Natural killer cell (primary cell): ENCODE results near the gene PITX2. TPM values are rescaled to one million over a fixed set of nuclear protein-coding genes. Genes with fewer than 3 reads are reported as not detected.

ENCODE experiments used
- ATAC-seq, 3 donors: fragments of 150-1000 bp in 2 of 3; fragments of 200-7000 bp in 1 of 3; cut with Tn5 transposase; 1 replicate in 1 of 3; 2 replicates in 2 of 3; pipeline ENCODE4 v1.10.0; 2021; ENCODE audit warnings: mild to moderate bottlenecking in 2 of 3, moderate library complexity in 2 of 3
- DNase-seq, 2 donors: peaks; one replicate each; pipeline versions ENCODE4 v3.0.0 to v3.0.0-alpha.2; 2013 to 2021; ENCODE audit warnings: mixed read lengths in 1 of 2
- H3K27ac ChIP-seq: one replicate; pipeline ENCODE4 v1.5.1; 2013; ENCODE audit warnings: mild to moderate bottlenecking, low read length
- H3K27me3 ChIP-seq: one replicate; pipeline ENCODE4 v1.6.1; 2013; ENCODE audit warnings: low read length; ENCODE audit not compliant: control insufficient read depth, insufficient read depth
- H3K36me3 ChIP-seq: one replicate; pipeline ENCODE4 v1.6.1; 2013; ENCODE audit warnings: low read length; ENCODE audit not compliant: control insufficient read depth, insufficient read depth
- H3K4me1 ChIP-seq: one replicate; pipeline ENCODE4 v1.6.1; 2013; ENCODE audit warnings: low read length; ENCODE audit not compliant: control insufficient read depth, insufficient read depth
- H3K4me3 ChIP-seq: one replicate; pipeline ENCODE4 v1.5.1; 2013; ENCODE audit warnings: low read length
- H3K9me3 ChIP-seq: one replicate; pipeline ENCODE4 v1.6.1; 2013; ENCODE audit warnings: low read length; ENCODE audit not compliant: control insufficient read depth, insufficient read depth
- H3K27ac Mint-ChIP-seq, 2 donors: one replicate each; pipeline ENCODE4 v1.8.0; 2022; ENCODE audit warnings: mild to moderate bottlenecking in 2 of 2, mixed read lengths in 2 of 2, moderate library complexity in 1 of 2
- H3K27me3 Mint-ChIP-seq, 2 donors: one replicate each; pipeline ENCODE4 v1.8.0; 2022; ENCODE audit warnings: low read depth in 2 of 2, mixed read lengths in 2 of 2
- H3K36me3 Mint-ChIP-seq: one replicate; pipeline ENCODE4 v1.8.0; 2022; ENCODE audit warnings: mixed read lengths
- H3K4me1 Mint-ChIP-seq, 2 donors: one replicate each; pipeline ENCODE4 v1.8.0; 2022; ENCODE audit warnings: mixed read lengths in 2 of 2
- H3K4me3 Mint-ChIP-seq: one replicate; pipeline ENCODE4 v1.8.0; 2022; ENCODE audit warnings: mild to moderate bottlenecking, moderate library complexity, mixed read lengths
- H3K9me3 Mint-ChIP-seq, 2 donors: one replicate each; pipeline ENCODE4 v1.8.0; 2022; ENCODE audit warnings: mixed read lengths in 2 of 2
- whole genome bisulfite sequencing: methylation state at CpG from one replicate; pipeline ENCODE4 v1.1.7; 2013; ENCODE audit warnings: missing lambda C conversion rate; ENCODE audit not compliant: insufficient coverage; 5-methylcytosine and 5-hydroxymethylcytosine counted together
- intact Hi-C: fragments of 100-400 bp; cut with micrococcal nuclease; formaldehyde crosslinking; loops from one replicate; pipeline ENCODE4 v1.14.2; 2022
- total RNA-seq, 4 donors: library from RNA; stranded (reverse); fragments of 120-200 nt in 1 of 4; gene quantifications; one replicate each; pipeline versions ENCODE4 v1.2.3 to v1.2.4, GENCODE V29; 2013 to 2022
- TF ChIP-seq, protein P1 (sequence below): fragments of 200-600 bp; IDR thresholded peaks from one replicate; pipeline ENCODE4 v1.8.0; 2022; ENCODE audit warnings: antibody characterized with exemption

PITX2 gene
- total RNA-seq, 3 donors from 2014 or later (not counting 1 experiment from before 2014, with no cell fraction given) = not detected

DNA sequence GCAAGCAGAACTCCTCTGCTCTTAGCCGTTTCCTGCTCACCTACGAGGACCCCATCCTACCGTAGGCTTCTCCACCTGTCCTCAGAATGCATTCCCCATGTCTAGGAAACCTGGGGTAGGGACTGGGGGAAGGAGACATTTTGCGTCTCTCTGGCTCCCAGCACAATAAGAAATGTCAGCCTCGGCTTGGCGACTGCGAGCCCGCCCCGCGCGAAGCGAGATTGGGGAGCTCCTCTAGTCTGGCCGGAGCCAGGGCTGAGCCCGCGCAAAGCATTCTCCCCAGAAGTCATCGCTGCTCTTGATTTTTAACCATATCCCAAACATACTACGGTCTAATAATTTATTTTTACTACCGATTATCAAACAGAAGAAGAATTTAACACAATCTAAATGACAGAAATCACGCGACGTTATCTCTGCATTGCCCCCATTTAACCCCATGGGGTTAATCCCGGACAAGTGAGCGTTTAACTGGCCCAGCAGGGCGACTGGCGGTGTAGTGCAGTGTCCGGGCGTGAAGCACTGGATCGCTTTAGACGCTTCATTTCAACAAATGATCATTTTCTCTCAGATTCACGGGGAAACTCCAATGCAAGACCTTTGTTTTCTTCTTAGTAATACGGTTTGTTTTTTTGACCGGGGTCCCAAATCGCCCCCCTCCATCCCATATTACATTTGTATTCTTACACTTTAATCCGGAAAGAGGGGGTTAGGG, 8.0 kb upstream of the PITX2 start:
- TF ChIP-seq, protein P1, sequence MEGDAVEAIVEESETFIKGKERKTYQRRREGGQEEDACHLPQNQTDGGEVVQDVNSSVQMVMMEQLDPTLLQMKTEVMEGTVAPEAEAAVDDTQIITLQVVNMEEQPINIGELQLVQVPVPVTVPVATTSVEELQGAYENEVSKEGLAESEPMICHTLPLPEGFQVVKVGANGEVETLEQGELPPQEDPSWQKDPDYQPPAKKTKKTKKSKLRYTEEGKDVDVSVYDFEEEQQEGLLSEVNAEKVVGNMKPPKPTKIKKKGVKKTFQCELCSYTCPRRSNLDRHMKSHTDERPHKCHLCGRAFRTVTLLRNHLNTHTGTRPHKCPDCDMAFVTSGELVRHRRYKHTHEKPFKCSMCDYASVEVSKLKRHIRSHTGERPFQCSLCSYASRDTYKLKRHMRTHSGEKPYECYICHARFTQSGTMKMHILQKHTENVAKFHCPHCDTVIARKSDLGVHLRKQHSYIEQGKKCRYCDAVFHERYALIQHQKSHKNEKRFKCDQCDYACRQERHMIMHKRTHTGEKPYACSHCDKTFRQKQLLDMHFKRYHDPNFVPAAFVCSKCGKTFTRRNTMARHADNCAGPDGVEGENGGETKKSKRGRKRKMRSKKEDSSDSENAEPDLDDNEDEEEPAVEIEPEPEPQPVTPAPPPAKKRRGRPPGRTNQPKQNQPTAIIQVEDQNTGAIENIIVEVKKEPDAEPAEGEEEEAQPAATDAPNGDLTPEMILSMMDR = no peak
- 8% methylated on average over 29 of the region's 34 CpGs for WGBS
- Mint-ChIP-seq H3K36me3 (peaks cover 16% of the 10 kb centered on the region), H3K4me3 (no peak overlapping the region), H3K27me3 (peaks cover 74 to 79% of the 10 kb centered on the region in 2 donors), H3K9me3 (peaks cover 0 to 2% of the 10 kb centered on the region in 2 donors), H3K27ac (no peak overlapping the region), H3K4me1 (peaks cover 5 to 6% of the 10 kb centered on the region in 2 donors)
- H3K27me3 ChIP-seq = peaks cover 76% of the 10 kb centered on the region
- no peaks in the 10 kb centered on the region for H3K36me3 ChIP-seq
- DNase-seq = no peak
- no peak overlapping the region for H3K27ac ChIP-seq
- intact Hi-C loops = no loop called here
- peaks cover 4% of the 10 kb centered on the region for H3K4me1 ChIP-seq
- peaks cover 12% of the 10 kb centered on the region for H3K9me3 ChIP-seq
- H3K4me3 ChIP-seq = no peak overlapping the region
- ATAC-seq = no peak

DNA sequence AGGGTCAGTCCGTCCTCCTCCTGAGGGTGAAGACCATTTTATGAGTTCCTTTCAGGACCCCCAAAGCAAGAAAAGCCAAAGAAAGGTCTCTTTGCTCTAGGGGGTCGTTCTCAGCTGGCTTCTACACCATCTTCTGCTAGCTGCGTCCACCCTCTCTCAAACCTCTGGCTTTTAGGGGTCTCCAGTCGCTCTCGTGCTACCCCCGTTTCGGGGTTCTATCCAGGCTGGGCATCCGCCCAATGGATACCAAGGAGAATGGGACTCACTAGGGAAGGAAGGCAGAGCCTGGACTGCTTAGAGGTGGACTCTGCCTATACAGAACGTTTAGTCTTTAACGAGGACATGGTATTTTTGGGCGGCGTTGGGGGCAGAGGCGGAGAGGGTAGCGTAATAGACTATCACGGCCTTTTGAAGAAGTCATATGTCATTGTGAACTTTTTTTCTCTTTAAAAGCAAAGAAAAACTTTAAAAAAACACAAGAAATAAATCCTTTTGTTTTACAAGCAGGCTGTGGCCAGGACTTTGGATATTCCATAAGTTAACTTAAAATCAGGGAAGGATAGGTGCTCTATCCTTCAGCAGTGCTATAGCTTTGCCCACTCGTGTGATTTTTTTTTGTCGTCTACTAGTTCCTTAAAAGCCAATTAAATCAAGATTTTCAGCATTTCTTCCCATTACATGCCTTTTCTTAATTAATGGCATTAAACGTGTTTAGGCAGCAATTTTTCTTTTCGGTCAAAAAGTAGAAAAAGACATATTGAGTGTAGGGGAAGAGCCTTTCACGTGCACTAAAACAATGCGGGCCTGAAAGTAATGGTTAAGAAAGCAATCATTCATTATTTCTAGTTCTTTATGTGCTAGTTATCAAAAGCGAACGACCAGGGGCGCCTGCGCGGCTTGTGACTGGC, 7.2 kb upstream of the PITX2 start:
- WGBS = 15% methylated on average over 26 of the region's 26 CpGs
- Mint-ChIP-seq H3K36me3 (peaks cover 21% of the 10 kb centered on the region), H3K27me3 (peaks cover 76 to 84% of the 10 kb centered on the region in 2 donors), H3K9me3 (peaks cover 0 to 2% of the 10 kb centered on the region in 2 donors), H3K27ac (no peak overlapping the region), H3K4me3 (no peak overlapping the region), H3K4me1 (peaks cover 5 to 6% of the 10 kb centered on the region in 2 donors)
- Histone ChIP-seq H3K4me1 (peaks cover 4% of the 10 kb centered on the region), H3K9me3 (peaks cover 12% of the 10 kb centered on the region), H3K27ac (no peak overlapping the region), H3K36me3 (no peaks in the 10 kb centered on the region), H3K27me3 (peaks cover 82% of the 10 kb centered on the region), H3K4me3 (no peak overlapping the region)
- DNase-seq = no peak
- TF ChIP-seq, protein P1 = no peak
- ATAC-seq = no peak
- intact Hi-C loops = no loop called here

DNA sequence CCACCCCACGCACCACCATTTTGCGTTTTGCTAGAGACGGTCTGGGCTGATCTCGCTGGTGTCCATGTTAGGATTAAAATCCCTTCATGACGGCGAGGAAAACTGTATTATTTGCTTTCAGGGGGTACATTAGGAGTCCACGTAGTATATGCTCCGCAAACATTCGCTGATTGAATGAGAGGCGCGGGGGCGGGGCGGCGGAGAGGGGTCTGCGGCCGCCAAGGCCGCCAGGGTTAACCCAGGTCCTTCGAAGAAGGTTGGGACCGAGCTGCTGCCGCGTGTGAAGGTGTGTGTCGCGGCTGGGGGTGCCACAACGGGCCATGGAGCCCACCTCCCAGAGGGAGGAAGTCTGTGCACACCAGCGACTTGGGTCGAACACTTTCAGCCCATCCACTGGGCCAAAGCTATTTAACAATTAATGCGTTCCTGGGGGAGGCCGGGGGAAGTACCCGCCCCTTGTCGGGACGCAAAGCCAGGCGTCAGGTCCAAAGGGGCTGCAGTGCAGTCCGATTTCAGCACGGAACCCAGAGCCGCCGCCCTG, 6.4 kb upstream of the PITX2 start:
- H3K27ac Mint-ChIP-seq = no peak overlapping the region
- Histone ChIP-seq H3K27ac (no peak overlapping the region), H3K4me3 (no peak overlapping the region), H3K9me3 (peaks cover 12% of the 10 kb centered on the region), H3K4me1 (peaks cover 4% of the 10 kb centered on the region), H3K27me3 (peaks cover 78% of the 10 kb centered on the region), H3K36me3 (no peaks in the 10 kb centered on the region)
- TF ChIP-seq, protein P1 = no peak
- H3K9me3 Mint-ChIP-seq = peaks cover 0 to 2% of the 10 kb centered on the region in 2 donors
- 16% methylated on average over 36 of the region's 36 CpGs for WGBS
- ATAC-seq = no peak
- intact Hi-C loops = no loop called here
- H3K4me1 Mint-ChIP-seq = peaks cover 5 to 6% of the 10 kb centered on the region in 2 donors
- DNase-seq = no peak
- H3K27me3 Mint-ChIP-seq = peaks cover 77 to 84% of the 10 kb centered on the region in 2 donors
- H3K36me3 Mint-ChIP-seq = peaks cover 26% of the 10 kb centered on the region
- no peak overlapping the region for H3K4me3 Mint-ChIP-seq
